AML-193 (cell line): Measurements from ENCODE around the gene TRPV2.
"Not testable (repeated sequence)": the region's sequence is repeated elsewhere in the genome, so short reads cannot be mapped to it uniquely, and the experiment has no call there.

Experiments used
- DNase-seq, 2 experiments: peaks; one replicate each; lab custom pipeline; 2025; lab: John Stamatoyannopoulos, UW

The TRPV2 gene

GRCh38 chr17:16415031-16415924 is at the start of gene TRPV2:
TSS of gene TRPV2 (plus strand) at chr17:16415571. CDS start at chr17:16417669, 2,098 bp downstream.
- DNase-seq = no peak

- DNase-seq = no peak
Measured at GRCh38 chr17:16371742-16372141, 43.6 kb upstream of the TRPV2 start.

GRCh38 chr17:16374146-16374938 is 41.0 kb upstream of the TRPV2 start:
- DNase-seq = no peak

- DNase-seq = no peak
Measured at GRCh38 chr17:16377941-16378341, 37.4 kb upstream of the TRPV2 start.

GRCh38 chr17:16378636-16379282 is 36.6 kb upstream of the TRPV2 start:
- no peak for DNase-seq

GRCh38 chr17:16379654-16380053 is 35.7 kb upstream of the TRPV2 start:
- DNase-seq = no peak

GRCh38 chr17:16380640-16381495 is 34.5 kb upstream of the TRPV2 start, which contains the start of gene UBB:
TSS of gene UBB (plus strand) at chr17:16381091. CDS start at chr17:16381908, 817 bp downstream.
- peak; percentile 55 to 59 for DNase-seq

- DNase-seq = no peak
Measured at GRCh38 chr17:16381496-16381820, 33.9 kb upstream of the TRPV2 start.

- no peak for DNase-seq
Measured at GRCh38 chr17:16383216-16383615, 32.2 kb upstream of the TRPV2 start.

GRCh38 chr17:16383772-16384287 is 31.5 kb upstream of the TRPV2 start:
- no peak for DNase-seq

GRCh38 chr17:16384557-16384956 is 30.8 kb upstream of the TRPV2 start:
- no peak for DNase-seq

- DNase-seq = not testable (repeated sequence)
Measured at GRCh38 chr17:16386126-16386507, 29.3 kb upstream of the TRPV2 start.

GRCh38 chr17:16391451-16391850 is 23.9 kb upstream of the TRPV2 start:
- DNase-seq = no peak

- DNase-seq = not testable (repeated sequence)
Measured at GRCh38 chr17:16392491-16392890, 22.9 kb upstream of the TRPV2 start.

GRCh38 chr17:16395887-16396286 is 19.5 kb upstream of the TRPV2 start:
- not testable (repeated sequence) for DNase-seq

- DNase-seq = not testable (repeated sequence)
Measured at GRCh38 chr17:16396693-16397092, 18.7 kb upstream of the TRPV2 start.

- DNase-seq = no peak
Measured at GRCh38 chr17:16398270-16399267, 16.8 kb upstream of the TRPV2 start.

- not testable (repeated sequence) for DNase-seq
Measured at GRCh38 chr17:16403847-16404246, 11.5 kb upstream of the TRPV2 start.

- DNase-seq = no peak
Measured at GRCh38 chr17:16406742-16407674, 8.4 kb upstream of the TRPV2 start.
